ENCODE results near the gene MGMT. TPM values are rescaled to one million over a fixed set of nuclear protein-coding genes. Genes with fewer than 3 reads are reported as not detected.

MGMT gene
- total and polyA plus RNA-seq, 2 of the 4 experiments (the other 2 are of a cell fraction), result 11.5 to 17.8 TPM

- H3K79me1 ChIP-seq (ENCODE audit: low read depth in 1 of 2, low read length in 2 of 2), result no peaks in the 10 kb centered on the region
- dilution Hi-C loops (cut with HindIII; ENCODE audit: low sequenced_read_pairs, unreplicated experiment), result no loop called here
- CTCF ChIA-PET, result no interaction called here
- H3K56ac ChIP-seq (ENCODE audit: extremely low read depth, insufficient read depth, low read length), result no peak overlapping the region
- H2BK20ac ChIP-seq (ENCODE audit: low read depth, low read length), result no peak overlapping the region
- H2AK9ac ChIP-seq (replicated peaks; ENCODE audit: low read depth, low read length, poor library complexity), result no peak overlapping the region
- H3K4ac ChIP-seq (ENCODE audit: low read depth, low read length), result no peak overlapping the region
- no peaks in the 10 kb centered on the region for H3K27me3 ChIP-seq (ENCODE audit: control insufficient read depth, insufficient read depth, low read length)
- no peak overlapping the region for H2BK5ac ChIP-seq (ENCODE audit: low read depth, low read length, poor library complexity, severe bottlenecking)
- no peak overlapping the region for H2AK5ac ChIP-seq (ENCODE audit: low read depth, low read length)
- no peak overlapping the region for H3K27ac ChIP-seq (ENCODE audit: insufficient read depth, low read length)
- ATAC-seq (ENCODE audit: low read depth) (no peak), DNase-seq (no peak)
- H2BK120ac ChIP-seq (ENCODE audit: low read depth, low read length), result no peak overlapping the region
- no peaks in the 10 kb centered on the region for H3K4me1 ChIP-seq (ENCODE audit: control insufficient read depth, insufficient read depth, low read length)
- H3K14ac ChIP-seq (replicated peaks; ENCODE audit: low read depth, low read length), result no peak overlapping the region
- H3K4me3 ChIP-seq (ENCODE audit: insufficient read depth, low read depth, low read length), result no peak overlapping the region
- BruUV-seq (replicated peaks), result no TSS peak
- no peaks in the 10 kb centered on the region for H3K36me3 ChIP-seq (ENCODE audit: control insufficient read depth, insufficient read depth, low read length)
- H4K91ac ChIP-seq (ENCODE audit: insufficient read depth, low read depth, low read length), result no peak overlapping the region
- 79% methylated on average over 5 of the region's 12 CpGs; no CpG with 5 or more reads in 1 of the 2 experiments for WGBS, 2 experiments (ENCODE audit: extremely low coverage in 2 of 2, insufficient read length in 1 of 2)
- H2BK15ac ChIP-seq (ENCODE audit: low read depth, low read length), result no peak overlapping the region
- H3K9me3 ChIP-seq (ENCODE audit: control insufficient read depth, insufficient read depth, low read length), result peaks cover 4% of the 10 kb centered on the region; the same call in 1 of the 2 replicates
- POLR2A ChIA-PET (ENCODE audit: unreplicated experiment), result no interaction called here
- H3K23ac ChIP-seq (ENCODE audit: low read depth, low read length), result no peak overlapping the region
- H4K20me1 ChIP-seq (ENCODE audit: insufficient read depth, low read length), result no peaks in the 10 kb centered on the region
- no peaks in the 10 kb centered on the region for H3K9me1 ChIP-seq (ENCODE audit: insufficient read depth, low read length)
- H3K4me2 ChIP-seq (ENCODE audit: low read depth, low read length), result no peak overlapping the region
- H4K5ac ChIP-seq (ENCODE audit: low read depth, low read length), result no peak overlapping the region
- no peak overlapping the region for H3K18ac ChIP-seq (ENCODE audit: low read depth, low read length)
- no peak overlapping the region for H3K9ac ChIP-seq (ENCODE audit: low read depth, low read length)
- intact Hi-C loops (cut with micrococcal nuclease), result no loop called here
- H4K8ac ChIP-seq (ENCODE audit: low read depth in 2 of 2, low read length in 2 of 2), result no peak overlapping the region
- no peak for TF ChIP-seq NFE2L2 (IDR thresholded peaks at IDR 0.05; ENCODE audit: low read depth, low read length)
- TF ChIP-seq MAFK (IDR thresholded peaks at IDR 0.05; ENCODE audit: low read depth, low read length), result no peak
- no peak for TF ChIP-seq USF2 (IDR thresholded peaks at IDR 0.05; ENCODE audit: low read depth, low read length)
- no peak for TF ChIP-seq MXI1 (IDR thresholded peaks at IDR 0.05; ENCODE audit: borderline replicate concordance, low read depth, low read length)
- no peak for TF ChIP-seq POLR2A (IDR thresholded peaks at IDR 0.05; ENCODE audit: low read depth, low read length)
- TF ChIP-seq CTCF (conservative IDR thresholded peaks at IDR 0.05; ENCODE audit: low read depth, low read length), result no peak
- no peak for TF ChIP-seq RCOR1 (IDR thresholded peaks at IDR 0.05; ENCODE audit: insufficient replicate concordance, low read length)
- TF ChIP-seq RAD21 (IDR thresholded peaks at IDR 0.05; ENCODE audit: low read length), result no peak
- TF ChIP-seq ELK1 (IDR thresholded peaks at IDR 0.05; ENCODE audit: borderline replicate concordance, low read depth, low read length), result no peak
- TF ChIP-seq SMC3 (IDR thresholded peaks at IDR 0.05; ENCODE audit: low read depth, low read length), result no peak
- no peak for TF ChIP-seq BHLHE40 (IDR thresholded peaks at IDR 0.05; ENCODE audit: low read depth, low read length)
- TF ChIP-seq CHD1 (IDR thresholded peaks at IDR 0.05; ENCODE audit: low read depth, low read length), result no peak
- TF ChIP-seq CEBPB (IDR thresholded peaks at IDR 0.05; ENCODE audit: low read depth, low read length), result no peak
- no peak for TF ChIP-seq RFX5 (IDR thresholded peaks at IDR 0.05; ENCODE audit: low read depth, low read length)
- TF ChIP-seq MAZ (IDR thresholded peaks at IDR 0.05; ENCODE audit: borderline replicate concordance, low read depth, low read length), result no peak
- TF ChIP-seq FOS (IDR thresholded peaks at IDR 0.05; ENCODE audit: low read depth, low read length), result no peak
- H2AFZ ChIP-seq (replicated peaks; ENCODE audit: low read length, poor library complexity), result no peak overlapping the region
- in situ Hi-C loops (cut with MboI; ENCODE audit: low sequenced_read_pairs), result no loop called here
These were observed 249.2 kb downstream of the MGMT start for GRCh38 chr10:129716211-129716681.

Measured in IMR-90 (cell line).